Mammary epithelial cell (primary cell): ENCODE data around the gene FCRL2.

Experiments used
- EZH2 ChIP-seq: IDR thresholded peaks from 2 replicates; pipeline ENCODE4 v1.6.1; 2012; ENCODE audit warnings: low read length, inconsistent platforms, borderline replicate concordance
- TF ChIP-seq, protein P1 (sequence below), 2 donors: IDR thresholded peaks in 1 of 2; conservative IDR thresholded peaks in 1 of 2; 2 replicates each; pipeline ENCODE4 v1.5.1; 2011 to 2012; ENCODE audit warnings: inconsistent platforms in 2 of 2, low read length in 2 of 2, mild to moderate bottlenecking in 2 of 2, control low read depth in 1 of 2, low read depth in 1 of 2; ENCODE audit not compliant: insufficient read depth in 1 of 2; ENCODE audit errors: extremely low read depth in 1 of 2

DNA sequence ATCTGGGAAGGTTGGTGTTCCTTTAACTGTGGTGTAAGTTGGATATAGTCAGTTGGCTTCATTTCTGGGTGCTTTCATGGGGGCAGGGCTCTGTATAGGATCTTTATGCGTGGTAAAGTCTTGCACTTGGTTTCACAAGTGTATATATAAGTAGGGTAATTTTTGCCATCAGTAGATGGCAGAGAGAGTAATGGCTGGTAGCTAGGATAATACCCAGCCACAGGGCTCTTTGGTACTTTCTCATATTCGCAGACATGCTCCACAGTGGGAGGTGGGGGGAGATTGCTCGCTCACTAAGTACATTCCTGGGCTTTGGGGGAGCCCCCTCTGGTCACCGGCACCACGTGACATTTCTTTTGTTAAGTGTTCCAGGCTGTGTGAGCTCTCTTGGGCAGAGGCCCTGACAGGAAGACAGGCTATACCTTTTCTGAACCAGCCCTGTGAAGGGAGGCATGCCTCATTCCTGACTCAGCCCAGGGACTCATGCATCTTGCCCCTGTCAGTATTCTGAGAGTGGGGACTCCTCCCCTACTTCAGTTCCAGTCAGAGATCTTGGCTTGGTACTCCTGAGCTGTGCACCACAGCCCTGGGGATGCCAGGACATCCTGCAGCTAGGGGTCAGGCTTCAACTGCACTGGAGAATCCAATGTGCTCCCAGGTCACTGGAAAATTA lies 37.6 kb downstream of the FCRL2 start:
- TF ChIP-seq, protein P1, sequence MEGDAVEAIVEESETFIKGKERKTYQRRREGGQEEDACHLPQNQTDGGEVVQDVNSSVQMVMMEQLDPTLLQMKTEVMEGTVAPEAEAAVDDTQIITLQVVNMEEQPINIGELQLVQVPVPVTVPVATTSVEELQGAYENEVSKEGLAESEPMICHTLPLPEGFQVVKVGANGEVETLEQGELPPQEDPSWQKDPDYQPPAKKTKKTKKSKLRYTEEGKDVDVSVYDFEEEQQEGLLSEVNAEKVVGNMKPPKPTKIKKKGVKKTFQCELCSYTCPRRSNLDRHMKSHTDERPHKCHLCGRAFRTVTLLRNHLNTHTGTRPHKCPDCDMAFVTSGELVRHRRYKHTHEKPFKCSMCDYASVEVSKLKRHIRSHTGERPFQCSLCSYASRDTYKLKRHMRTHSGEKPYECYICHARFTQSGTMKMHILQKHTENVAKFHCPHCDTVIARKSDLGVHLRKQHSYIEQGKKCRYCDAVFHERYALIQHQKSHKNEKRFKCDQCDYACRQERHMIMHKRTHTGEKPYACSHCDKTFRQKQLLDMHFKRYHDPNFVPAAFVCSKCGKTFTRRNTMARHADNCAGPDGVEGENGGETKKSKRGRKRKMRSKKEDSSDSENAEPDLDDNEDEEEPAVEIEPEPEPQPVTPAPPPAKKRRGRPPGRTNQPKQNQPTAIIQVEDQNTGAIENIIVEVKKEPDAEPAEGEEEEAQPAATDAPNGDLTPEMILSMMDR (conservative IDR thresholded peaks at IDR 0.05 in 1 of 2, IDR thresholded peaks at IDR 0.05 in 1 of 2; ENCODE audit: extremely low read depth in 1 of 2, insufficient read depth in 1 of 2, low read depth in 1 of 2, low read length in 2 of 2) = peak in 1 of 2 donors; percentile 27
- TF ChIP-seq EZH2 = no peak
